ENCODE measurements around the gene KRT222.

Gene KRT222

DNA sequence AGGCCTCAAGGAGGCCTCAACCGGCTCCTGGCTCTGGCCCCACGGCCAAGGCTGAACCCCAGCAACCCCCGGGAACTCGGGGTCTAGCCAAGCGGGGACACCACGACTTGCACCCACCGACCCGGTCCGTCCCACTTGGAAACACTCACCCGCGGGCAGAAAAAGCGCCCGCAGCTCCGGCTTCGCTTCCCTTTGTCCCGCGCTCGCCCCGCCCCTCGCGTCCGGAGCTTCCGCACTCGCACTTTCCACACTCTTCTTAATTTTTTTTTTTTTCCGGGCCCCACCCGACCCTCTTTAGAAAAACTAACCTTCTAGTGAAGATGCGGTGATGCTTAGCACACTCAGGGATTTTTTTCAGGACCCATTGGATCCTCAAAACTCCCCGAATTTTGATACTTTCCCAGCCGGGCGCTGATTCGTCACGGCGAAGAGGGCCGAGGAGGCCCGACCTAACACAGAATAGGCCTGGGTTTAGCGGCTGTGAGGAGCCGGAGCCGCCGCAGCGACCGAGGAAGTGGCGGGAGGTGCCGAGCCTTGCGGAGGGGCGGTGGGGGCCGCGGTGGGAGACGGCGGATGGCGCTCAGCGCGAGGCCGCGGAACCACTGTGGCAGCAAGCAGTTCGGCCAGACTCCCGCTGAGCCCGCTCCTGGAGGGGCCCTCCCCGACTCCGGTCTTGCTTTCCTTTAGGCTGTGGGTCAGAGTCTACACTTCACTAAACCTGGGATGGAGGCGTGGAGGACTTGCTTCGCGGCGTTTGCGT is 17.2 kb downstream of the KRT222 start, which contains the start of gene SMARCE1:
Gene SMARCE1, minus strand, starts transcription at position 195 of the 760 bp plus-strand sequence. CDS start 2,016 bp downstream, outside the sequence.
- peaks cover 15 to 18% of the 10 kb centered on the region in 2 experiments for H3K4me1 ChIP-seq (ENCODE audit: control insufficient read depth in 1 of 2, insufficient read depth in 1 of 2, low read depth in 1 of 2, low read length in 1 of 2)
- H3K4me3 ChIP-seq (ENCODE audit: low read depth in 1 of 2, low read length in 1 of 2): peak within 1 kb of the TSS; percentile 79 to 87
- H3K36me3 ChIP-seq: peaks cover 17% of the 10 kb centered on the region
- peaks cover 3% of the 10 kb centered on the region for H3K27me3 ChIP-seq
- TF ChIP-seq, protein P1, sequence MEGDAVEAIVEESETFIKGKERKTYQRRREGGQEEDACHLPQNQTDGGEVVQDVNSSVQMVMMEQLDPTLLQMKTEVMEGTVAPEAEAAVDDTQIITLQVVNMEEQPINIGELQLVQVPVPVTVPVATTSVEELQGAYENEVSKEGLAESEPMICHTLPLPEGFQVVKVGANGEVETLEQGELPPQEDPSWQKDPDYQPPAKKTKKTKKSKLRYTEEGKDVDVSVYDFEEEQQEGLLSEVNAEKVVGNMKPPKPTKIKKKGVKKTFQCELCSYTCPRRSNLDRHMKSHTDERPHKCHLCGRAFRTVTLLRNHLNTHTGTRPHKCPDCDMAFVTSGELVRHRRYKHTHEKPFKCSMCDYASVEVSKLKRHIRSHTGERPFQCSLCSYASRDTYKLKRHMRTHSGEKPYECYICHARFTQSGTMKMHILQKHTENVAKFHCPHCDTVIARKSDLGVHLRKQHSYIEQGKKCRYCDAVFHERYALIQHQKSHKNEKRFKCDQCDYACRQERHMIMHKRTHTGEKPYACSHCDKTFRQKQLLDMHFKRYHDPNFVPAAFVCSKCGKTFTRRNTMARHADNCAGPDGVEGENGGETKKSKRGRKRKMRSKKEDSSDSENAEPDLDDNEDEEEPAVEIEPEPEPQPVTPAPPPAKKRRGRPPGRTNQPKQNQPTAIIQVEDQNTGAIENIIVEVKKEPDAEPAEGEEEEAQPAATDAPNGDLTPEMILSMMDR (IDR thresholded peaks at IDR 0.05): no peak
- H3K9me3 ChIP-seq: no peaks in the 10 kb centered on the region
- H3K27ac ChIP-seq: peak within 1 kb of the TSS; percentile 87

DNA sequence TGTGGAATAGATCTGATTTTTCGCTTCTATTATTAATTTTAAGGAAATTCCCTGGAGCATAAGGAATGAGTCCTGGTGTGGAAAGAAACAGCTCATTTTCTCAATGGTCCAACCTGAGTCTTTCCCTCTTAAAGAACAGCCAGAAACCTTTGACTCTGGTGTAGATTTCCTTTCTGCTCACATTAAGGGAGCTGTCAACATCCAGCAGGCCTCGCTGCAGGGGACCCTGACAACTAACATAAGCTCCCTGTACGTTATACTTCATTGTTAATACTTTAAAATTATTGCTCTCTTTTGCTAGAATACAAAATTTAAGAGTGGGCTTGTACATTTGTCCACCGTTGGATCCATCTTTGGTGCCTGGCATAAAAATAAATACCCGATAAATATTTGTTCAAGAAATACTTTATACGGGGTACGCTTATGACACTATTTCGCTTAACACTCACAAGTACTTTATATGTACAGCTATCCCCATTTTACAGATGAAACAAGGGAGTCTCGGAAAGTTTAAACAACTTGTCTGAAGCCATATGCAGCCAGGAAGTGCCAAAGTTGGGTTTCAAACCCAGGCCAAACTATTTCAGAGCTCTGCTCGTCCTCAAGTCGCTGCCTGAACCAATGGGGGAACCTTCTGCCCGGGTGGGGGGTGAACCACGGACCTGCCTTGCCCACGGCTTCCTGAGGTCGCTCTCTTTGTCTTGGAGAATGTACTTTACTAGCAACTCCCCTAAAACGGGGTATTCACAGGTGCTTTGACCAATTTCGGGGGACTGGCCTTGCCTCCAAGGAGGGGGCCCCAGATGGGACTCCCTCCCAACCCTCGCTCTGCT is 18.0 kb downstream of the KRT222 start:
- Histone ChIP-seq H3K4me1 (ENCODE audit: control insufficient read depth in 1 of 2, insufficient read depth in 1 of 2, low read depth in 1 of 2, low read length in 1 of 2) (peaks cover 15 to 18% of the 10 kb centered on the region in 2 experiments), H3K36me3 (peaks cover 25% of the 10 kb centered on the region), H3K27ac (peak overlapping the region; percentile 87), H3K9me3 (no peaks in the 10 kb centered on the region), H3K4me3 (ENCODE audit: low read depth in 1 of 2, low read length in 1 of 2) (peak overlapping the region; percentile 79 to 87), H3K27me3 (no peaks in the 10 kb centered on the region)
- TF ChIP-seq, protein P1 (IDR thresholded peaks at IDR 0.05): no peak

DNA sequence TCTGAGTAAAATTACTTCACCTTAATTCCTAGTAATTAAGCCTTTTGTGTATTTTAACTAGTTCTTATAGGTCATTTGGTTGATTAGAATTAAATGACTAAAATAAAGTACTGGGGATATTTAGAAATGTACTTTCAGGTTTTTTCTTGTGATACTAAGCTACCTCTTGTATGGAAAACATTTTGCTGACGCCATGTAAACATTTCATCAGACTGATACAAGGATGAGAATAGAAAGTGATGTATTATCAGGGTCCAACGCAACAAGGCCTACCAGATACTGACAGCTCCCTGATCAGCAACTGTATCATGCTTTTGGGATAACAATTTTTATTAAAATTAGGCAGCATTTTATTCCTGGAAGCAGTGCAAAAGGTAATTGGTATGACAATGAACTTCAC is 19.0 kb downstream of the KRT222 start:
- no peak overlapping the region for H3K27ac ChIP-seq
- H3K4me3 ChIP-seq (ENCODE audit: low read depth in 1 of 2, low read length in 1 of 2): no peak overlapping the region
- H3K4me1 ChIP-seq (ENCODE audit: control insufficient read depth in 1 of 2, insufficient read depth in 1 of 2, low read depth in 1 of 2, low read length in 1 of 2): peaks cover 15 to 18% of the 10 kb centered on the region in 2 experiments
- H3K9me3 ChIP-seq: no peaks in the 10 kb centered on the region
- TF ChIP-seq, protein P1 (IDR thresholded peaks at IDR 0.05): no peak
- H3K36me3 ChIP-seq: peaks cover 36% of the 10 kb centered on the region
- H3K27me3 ChIP-seq: no peaks in the 10 kb centered on the region

DNA sequence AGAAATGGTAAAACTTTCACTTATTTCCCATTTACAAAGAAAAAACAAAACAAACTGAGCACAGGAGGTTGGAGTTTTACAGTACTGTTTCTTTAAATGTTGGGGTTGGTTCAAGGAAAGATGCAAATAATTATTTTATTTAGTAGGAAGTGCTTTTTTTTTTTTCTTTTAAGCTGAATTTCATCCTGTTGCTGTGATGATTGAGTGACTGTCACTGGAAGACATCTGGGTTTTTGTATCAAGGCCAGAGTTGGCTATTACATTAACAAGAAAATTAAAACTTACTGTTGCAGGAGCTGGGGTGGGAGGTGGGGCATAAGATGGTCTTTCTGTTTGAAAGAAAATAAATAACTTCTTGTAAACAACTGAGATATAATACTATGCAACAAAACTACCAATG is 19.7 kb downstream of the KRT222 start:
- Histone ChIP-seq H3K27me3 (no peaks in the 10 kb centered on the region), H3K4me3 (ENCODE audit: low read depth in 1 of 2, low read length in 1 of 2) (no peak overlapping the region), H3K4me1 (ENCODE audit: control insufficient read depth in 1 of 2, insufficient read depth in 1 of 2, low read depth in 1 of 2, low read length in 1 of 2) (peaks cover 15 to 18% of the 10 kb centered on the region in 2 experiments), H3K9me3 (no peaks in the 10 kb centered on the region), H3K27ac (no peak overlapping the region), H3K36me3 (peaks cover 42% of the 10 kb centered on the region)
- TF ChIP-seq, protein P1 (IDR thresholded peaks at IDR 0.05): no peak

DNA sequence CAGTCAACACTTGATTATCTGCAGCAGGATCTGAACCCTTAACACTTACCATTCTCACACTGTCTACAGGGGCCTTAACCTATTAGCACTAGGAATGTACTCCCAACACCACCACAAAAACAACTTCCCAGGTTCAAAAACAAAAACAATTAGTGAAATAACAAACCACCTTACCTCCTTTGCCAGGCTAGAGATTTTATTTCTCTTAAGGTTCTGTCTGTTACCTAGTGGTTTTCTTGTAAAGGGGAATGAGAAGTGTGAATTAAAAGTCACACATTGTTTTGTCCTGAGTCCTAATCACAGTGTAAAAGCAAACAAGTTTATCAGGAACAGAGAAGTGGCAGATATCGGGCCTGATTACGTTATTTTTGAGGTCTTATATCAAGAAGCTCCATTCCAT is 27.0 kb downstream of the KRT222 start:
- Histone ChIP-seq H3K4me1 (ENCODE audit: control insufficient read depth in 1 of 2, insufficient read depth in 1 of 2, low read depth in 1 of 2, low read length in 1 of 2) (no peaks in the 10 kb centered on the region), H3K4me3 (ENCODE audit: low read depth in 1 of 2, low read length in 1 of 2) (no peak overlapping the region), H3K27ac (no peak overlapping the region), H3K27me3 (no peaks in the 10 kb centered on the region), H3K36me3 (peaks cover 86% of the 10 kb centered on the region), H3K9me3 (no peaks in the 10 kb centered on the region)
- TF ChIP-seq, protein P1 (IDR thresholded peaks at IDR 0.05): no peak
